Fibroblast of villous mesenchyme (primary cell): ENCODE data around the gene NOTUM. TPM values are rescaled to one million over a fixed set of nuclear protein-coding genes. Genes with fewer than 3 reads are reported as not detected.

Source experiments
- DNase-seq: peaks from one replicate; pipeline ENCODE4 v3.0.0-alpha.2; 2010; ENCODE audit warnings: low read depth
- H3K4me3 ChIP-seq: 2 replicates; pipeline ENCODE4 v1.5.1; 2011; ENCODE audit warnings: low read depth, mild to moderate bottlenecking, low read length
- total RNA-seq: library from RNA; depleted of rRNA; stranded (reverse); fragments of >200 nt; gene quantifications from 2 replicates; pipeline ENCODE4 v1.2.3, GENCODE V29; 2012
- TF ChIP-seq, protein P1 (sequence below): IDR thresholded peaks from 2 replicates; pipeline ENCODE4 v1.5.1; 2012; ENCODE audit warnings: low read depth, mild to moderate bottlenecking, low read length; ENCODE audit not compliant: insufficient read depth

NOTUM gene
- total RNA-seq, 1 donor: under 0.01 TPM

- TF ChIP-seq, protein P1, sequence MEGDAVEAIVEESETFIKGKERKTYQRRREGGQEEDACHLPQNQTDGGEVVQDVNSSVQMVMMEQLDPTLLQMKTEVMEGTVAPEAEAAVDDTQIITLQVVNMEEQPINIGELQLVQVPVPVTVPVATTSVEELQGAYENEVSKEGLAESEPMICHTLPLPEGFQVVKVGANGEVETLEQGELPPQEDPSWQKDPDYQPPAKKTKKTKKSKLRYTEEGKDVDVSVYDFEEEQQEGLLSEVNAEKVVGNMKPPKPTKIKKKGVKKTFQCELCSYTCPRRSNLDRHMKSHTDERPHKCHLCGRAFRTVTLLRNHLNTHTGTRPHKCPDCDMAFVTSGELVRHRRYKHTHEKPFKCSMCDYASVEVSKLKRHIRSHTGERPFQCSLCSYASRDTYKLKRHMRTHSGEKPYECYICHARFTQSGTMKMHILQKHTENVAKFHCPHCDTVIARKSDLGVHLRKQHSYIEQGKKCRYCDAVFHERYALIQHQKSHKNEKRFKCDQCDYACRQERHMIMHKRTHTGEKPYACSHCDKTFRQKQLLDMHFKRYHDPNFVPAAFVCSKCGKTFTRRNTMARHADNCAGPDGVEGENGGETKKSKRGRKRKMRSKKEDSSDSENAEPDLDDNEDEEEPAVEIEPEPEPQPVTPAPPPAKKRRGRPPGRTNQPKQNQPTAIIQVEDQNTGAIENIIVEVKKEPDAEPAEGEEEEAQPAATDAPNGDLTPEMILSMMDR: no peak
- peak overlapping the region; percentile 18 for H3K4me3 ChIP-seq
- peak; percentile 67 for DNase-seq
These were observed 30.8 kb upstream of the NOTUM start for GRCh38 chr17:81991684-81992305.

GRCh38 chr17:81990836-81991683 is 30.1 kb upstream of the NOTUM start:
- TF ChIP-seq, protein P1: no peak
- no peak overlapping the region for H3K4me3 ChIP-seq
- no peak for DNase-seq

- TF ChIP-seq, protein P1: no peak
- DNase-seq: no peak
- no peak overlapping the region for H3K4me3 ChIP-seq
These were observed 26.3 kb upstream of the NOTUM start for GRCh38 chr17:81987161-81987770.

GRCh38 chr17:81986606-81987005 is 25.6 kb upstream of the NOTUM start:
- no peak for DNase-seq
- TF ChIP-seq, protein P1: no peak
- H3K4me3 ChIP-seq: no peak overlapping the region

- no peak overlapping the region for H3K4me3 ChIP-seq
- TF ChIP-seq, protein P1: no peak
- no peak for DNase-seq
These were observed 23.9 kb upstream of the NOTUM start for GRCh38 chr17:81984773-81985410.

GRCh38 chr17:81983639-81984373 is 22.8 kb upstream of the NOTUM start:
- no peak overlapping the region for H3K4me3 ChIP-seq
- TF ChIP-seq, protein P1: no peak
- DNase-seq: no peak
